H1 (cell line): ENCODE measurements around the gene NHERF2. TPM values are rescaled to one million over a fixed set of nuclear protein-coding genes. Genes with fewer than 3 reads are reported as not detected.

ENCODE experiments used
- CHD7 ChIP-seq: fragments of 300-600 bp; sonication (generic); IDR thresholded peaks from 2 replicates; pipeline ENCODE4 v1.7.1; 2012; ENCODE audit warnings: low read length, moderate library complexity, mild to moderate bottlenecking, inconsistent platforms; ENCODE audit not compliant: insufficient replicate concordance
- TCF12 ChIP-seq: IDR thresholded peaks from 2 replicates; pipeline ENCODE4 v1.6.1; 2011; ENCODE audit warnings: low read depth, mild to moderate bottlenecking, low read length
- polyA plus RNA-seq, 7 experiments: library from polyadenylated mRNA; depleted of rRNA in 3 of 7; stranded (reverse) in 5 of 7; unstranded in 2 of 7; fragments of >200 nt in 5 of 7; fragments of 200-250 nt in 2 of 7; gene quantifications; 1 replicate in 5 of 7; 2 replicates in 1 of 7; 4 replicates in 1 of 7; pipeline versions ENCODE4 v1.2.1 to v1.2.3, GENCODE V29; 2011 to 2013; ENCODE audit warnings: missing spikeins in 2 of 7, mixed read lengths in 2 of 7
- total RNA-seq: library from RNA; stranded (reverse); fragmentation: NEBNext Ultra II Directional; extraction: Animal tissue kit (Norgen Biotek cat#: 25700); gene quantifications from 2 replicates; pipeline ENCODE4 v1.2.1, GENCODE V29; 2021

Gene NHERF2
- total and polyA plus RNA-seq, 2 of the 8 experiments (the other 6 are each of a cell fraction or from before 2014, with no cell fraction given), result 13.9 to 19.3 TPM

GRCh38 chr16:2072926-2073325, 46.2 kb downstream of the NHERF2 start (continued):
- TF ChIP-seq CHD7 (no peak), TCF12 (no peak)
